CD4-positive, alpha-beta T cell treated with Interleukin-6 for 4 hours (primary cell): ENCODE measurements around the gene CYP39A1.

ENCODE experiments used
- DNase-seq: peaks from one replicate; pipeline ENCODE4 v3.0.0-alpha.2; 2020; ENCODE audit warnings: mixed read lengths

The CYP39A1 gene

GRCh38 chr6:46586906-46587305 lies 65.7 kb downstream of the CYP39A1 start:
- DNase-seq, result no peak

GRCh38 chr6:46584586-46584985 lies 68.0 kb downstream of the CYP39A1 start:
- no peak for DNase-seq

- DNase-seq, result no peak
These were observed 68.9 kb downstream of the CYP39A1 start for GRCh38 chr6:46583721-46584120.

- no peak for DNase-seq
These were observed 69.5 kb downstream of the CYP39A1 start for GRCh38 chr6:46583081-46583480.

GRCh38 chr6:46581459-46582177 lies 71.0 kb downstream of the CYP39A1 start:
- no peak for DNase-seq

- no peak for DNase-seq
These were observed 77.1 kb downstream of the CYP39A1 start for GRCh38 chr6:46575530-46575929.

- DNase-seq, result no peak
These were observed 79.5 kb downstream of the CYP39A1 start for GRCh38 chr6:46573140-46573539.

- DNase-seq, result no peak
These were observed 87.1 kb downstream of the CYP39A1 start for GRCh38 chr6:46565531-46565930.

- no peak for DNase-seq
These were observed 88.7 kb downstream of the CYP39A1 start for GRCh38 chr6:46563924-46564323.

GRCh38 chr6:46556053-46556452 lies 96.6 kb downstream of the CYP39A1 start:
- DNase-seq, result no peak

GRCh38 chr6:46555129-46555528 lies 97.5 kb downstream of the CYP39A1 start:
- no peak for DNase-seq

GRCh38 chr6:46549155-46549554 lies 103.5 kb downstream of the CYP39A1 start:
- no peak for DNase-seq

- DNase-seq, result no peak
These were observed 111.1 kb downstream of the CYP39A1 start for GRCh38 chr6:46541556-46541955.

GRCh38 chr6:46539866-46540265 lies 112.8 kb downstream of the CYP39A1 start:
- DNase-seq, result no peak

GRCh38 chr6:46538800-46539480 lies 113.7 kb downstream of the CYP39A1 start:
- no peak for DNase-seq

GRCh38 chr6:46530896-46531295 lies 121.7 kb downstream of the CYP39A1 start:
- DNase-seq, result no peak

GRCh38 chr6:46528961-46529750 lies 123.5 kb downstream of the CYP39A1 start:
- no peak for DNase-seq

- DNase-seq, result no peak
These were observed 126.0 kb downstream of the CYP39A1 start for GRCh38 chr6:46526607-46527006.

GRCh38 chr6:46525583-46525982 lies 127.0 kb downstream of the CYP39A1 start:
- DNase-seq, result no peak

- no peak for DNase-seq
These were observed 131.1 kb downstream of the CYP39A1 start for GRCh38 chr6:46521464-46521971.

- DNase-seq, result no peak
These were observed 135.4 kb downstream of the CYP39A1 start for GRCh38 chr6:46517202-46517601.

- DNase-seq, result no peak
These were observed 139.1 kb downstream of the CYP39A1 start for GRCh38 chr6:46513533-46513932.

- no peak for DNase-seq
These were observed 141.3 kb downstream of the CYP39A1 start for GRCh38 chr6:46511320-46511719.

GRCh38 chr6:46510651-46511050 lies 142.0 kb downstream of the CYP39A1 start:
- DNase-seq, result no peak
